TTC549 (cell line): ENCODE data around the gene TXNDC12.
A peak's percentile ranks its signal among the peaks of the same experiment; 100 is the strongest.
"Not testable (repeated sequence)": the region's sequence is repeated elsewhere in the genome, so short reads cannot be mapped to it uniquely, and the experiment has no call there.

Source experiments
- FAIRE-seq: peaks from 2 replicates; lab custom pipeline; 2012; peaks lifted over from hg19 to GRCh38; lab: Jason Lieb, UNC

TXNDC12 gene

GRCh38 chr1:52045666-52046195, 9.3 kb downstream of the TXNDC12 start:
- not testable (repeated sequence) for FAIRE-seq

GRCh38 chr1:52045236-52045635, 9.8 kb downstream of the TXNDC12 start:
- no peak for FAIRE-seq

DNA sequence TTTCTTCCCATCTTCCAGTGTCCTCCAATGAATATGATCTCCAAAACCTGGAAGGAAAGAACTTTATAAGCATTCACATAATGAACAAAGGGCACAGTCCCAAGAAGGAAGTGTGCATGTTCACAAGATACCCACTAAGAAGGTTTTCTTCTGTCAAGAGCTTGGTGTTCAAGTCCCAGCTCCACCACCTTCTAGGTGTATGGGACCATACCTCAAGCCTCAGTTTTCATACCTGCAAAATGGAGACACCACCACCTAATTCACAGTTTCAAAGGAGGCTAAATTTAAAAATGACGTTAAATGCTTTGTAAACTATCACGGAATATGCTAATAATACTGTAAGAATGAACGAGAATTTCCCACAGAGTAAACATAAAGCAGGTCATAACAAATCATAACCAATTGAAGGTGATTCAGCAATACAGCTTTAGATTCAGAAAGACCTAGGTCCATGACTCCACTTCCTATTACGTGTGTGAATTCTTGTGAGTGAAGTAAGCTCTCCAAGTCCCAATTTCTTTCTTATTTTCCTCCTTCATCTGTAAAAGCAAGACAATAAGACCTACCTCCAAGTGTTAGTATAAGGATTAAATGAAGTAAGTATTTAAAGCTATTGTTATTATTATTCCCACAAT, 13.3 kb downstream of the TXNDC12 start:
- FAIRE-seq: no peak

- no peak for FAIRE-seq
These were observed 17.1 kb downstream of the TXNDC12 start for GRCh38 chr1:52037909-52038308.

DNA sequence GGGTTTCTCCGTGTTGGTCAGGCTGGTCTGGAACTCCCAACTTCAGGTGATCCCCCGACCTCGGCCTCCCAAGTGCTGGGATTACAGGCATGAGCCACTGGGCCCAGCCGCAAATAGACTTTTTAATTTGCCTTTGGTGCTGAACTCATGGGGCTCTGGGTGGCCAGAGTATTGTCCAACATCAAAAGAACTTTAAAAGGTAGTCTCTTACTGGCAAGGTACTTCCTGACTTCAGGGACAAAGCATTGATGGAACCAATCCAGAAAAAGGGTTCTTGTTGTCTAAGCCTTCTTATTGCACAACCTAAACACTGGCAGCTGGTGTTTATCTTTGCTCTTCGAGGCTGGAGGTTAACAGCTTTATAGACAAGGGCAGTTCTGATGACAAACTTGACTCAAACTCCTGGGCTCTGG, 17.6 kb downstream of the TXNDC12 start:
- FAIRE-seq: no peak

DNA sequence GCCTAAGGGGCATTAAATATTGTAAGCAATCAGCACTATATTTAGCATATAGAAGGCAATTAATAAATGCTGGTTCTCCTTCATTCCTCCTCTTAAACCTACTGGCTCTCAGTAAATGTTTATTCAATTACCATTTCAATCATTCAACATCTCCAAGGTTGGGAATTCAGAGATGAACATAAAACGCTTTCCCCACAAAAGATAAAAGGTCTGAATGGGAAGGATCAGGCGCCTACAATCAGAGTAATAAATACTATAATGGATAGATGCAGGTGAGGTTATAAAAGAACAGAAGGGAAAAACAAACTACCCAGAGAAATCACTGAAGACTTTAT, 21.0 kb downstream of the TXNDC12 start:
- no peak for FAIRE-seq

GRCh38 chr1:52033190-52034049, 21.6 kb downstream of the TXNDC12 start, which contains the start of gene KTI12:
Gene KTI12 (minus strand): TSS chr1:52033810. CDS start chr1:52033761, 49 bp downstream.
- FAIRE-seq: no peak

DNA sequence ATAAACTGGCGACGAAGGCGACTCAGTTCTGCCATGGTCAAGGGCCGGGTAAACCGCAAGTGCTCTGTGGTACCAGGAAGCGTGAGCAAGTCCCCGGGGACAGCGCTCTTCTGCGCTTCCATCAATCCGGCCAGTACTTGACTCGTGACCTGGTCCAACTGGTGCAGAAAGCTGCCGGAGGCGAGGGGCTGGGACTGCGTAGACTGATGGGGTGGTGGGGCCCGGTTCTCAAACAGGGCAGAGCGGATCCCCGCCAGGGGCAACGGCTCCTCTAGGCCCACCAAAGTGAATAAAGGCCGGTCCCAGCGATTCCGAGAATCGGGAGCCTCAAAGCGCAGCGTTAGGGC, 22.2 kb downstream of the TXNDC12 start:
- FAIRE-seq: no peak

DNA sequence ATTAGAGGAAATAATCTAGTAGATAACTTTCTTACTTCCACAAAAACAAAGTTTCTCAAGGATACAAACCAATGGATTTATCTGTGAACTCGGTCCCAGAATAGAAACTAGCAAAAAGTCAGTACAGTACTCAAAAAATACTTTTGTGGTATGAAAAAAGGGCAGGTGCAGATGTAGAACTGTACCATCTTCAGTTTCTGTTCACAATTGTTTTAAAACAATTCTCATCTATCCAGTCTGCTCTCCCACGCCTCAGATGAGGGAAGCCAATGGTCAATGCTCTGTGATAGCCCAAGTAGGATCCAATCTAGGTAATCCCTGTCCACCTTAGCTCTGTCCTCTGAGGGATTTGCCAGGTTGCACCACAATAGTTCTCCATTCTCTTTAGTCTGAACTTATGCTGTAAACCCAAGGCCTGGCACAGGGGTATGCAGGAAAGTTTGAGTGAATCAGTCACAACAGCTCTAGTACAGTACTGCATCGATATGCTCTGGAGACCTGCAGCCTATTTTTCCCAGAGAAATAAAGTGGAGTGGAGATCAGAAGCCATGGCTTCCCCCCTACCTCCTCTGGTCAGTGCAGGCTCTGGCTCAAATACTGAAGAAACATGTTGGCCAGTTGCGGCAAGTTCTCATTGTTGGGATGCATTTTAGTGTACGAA, 22.7 kb downstream of the TXNDC12 start:
- no peak for FAIRE-seq

DNA sequence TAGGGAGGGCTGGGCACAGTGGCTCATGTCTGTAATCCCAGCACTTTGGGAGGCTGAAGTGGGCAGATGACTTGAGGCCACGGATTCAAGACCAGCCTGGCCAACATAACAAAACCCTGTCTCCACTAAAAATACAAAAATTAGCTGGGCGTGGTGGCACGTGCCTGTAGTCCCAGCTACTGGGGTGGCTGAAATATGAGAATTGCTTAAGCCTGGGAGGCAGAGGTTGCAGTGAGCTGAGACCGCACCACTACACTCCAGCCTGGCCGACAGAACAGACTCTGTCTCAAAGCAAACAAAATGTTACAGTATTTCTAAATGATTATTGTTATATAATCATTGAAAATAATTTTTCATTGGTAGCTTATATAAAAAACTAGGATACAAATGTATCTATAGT, 26.2 kb downstream of the TXNDC12 start:
- not testable (repeated sequence) for FAIRE-seq

DNA sequence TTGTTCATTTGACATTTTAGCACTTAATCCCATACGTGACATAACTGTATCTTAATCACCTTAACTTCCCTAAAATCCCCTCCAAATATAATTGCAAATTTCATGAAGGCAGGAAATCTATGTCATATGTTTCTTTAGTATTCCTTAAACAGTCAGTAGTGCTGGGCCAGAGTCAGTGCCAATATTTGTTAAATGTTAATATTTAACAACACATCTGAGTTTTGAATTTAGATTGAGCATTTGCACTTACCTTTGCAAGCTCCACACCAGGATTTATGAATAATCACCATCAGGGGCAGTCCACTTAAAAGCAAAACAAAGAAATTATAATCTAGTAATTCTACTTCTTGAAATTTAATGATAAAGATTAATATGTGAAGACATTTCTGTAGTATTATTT, 26.7 kb downstream of the TXNDC12 start:
- FAIRE-seq: no peak

GRCh38 chr1:52026278-52026677, 28.7 kb downstream of the TXNDC12 start:
- no peak for FAIRE-seq

DNA sequence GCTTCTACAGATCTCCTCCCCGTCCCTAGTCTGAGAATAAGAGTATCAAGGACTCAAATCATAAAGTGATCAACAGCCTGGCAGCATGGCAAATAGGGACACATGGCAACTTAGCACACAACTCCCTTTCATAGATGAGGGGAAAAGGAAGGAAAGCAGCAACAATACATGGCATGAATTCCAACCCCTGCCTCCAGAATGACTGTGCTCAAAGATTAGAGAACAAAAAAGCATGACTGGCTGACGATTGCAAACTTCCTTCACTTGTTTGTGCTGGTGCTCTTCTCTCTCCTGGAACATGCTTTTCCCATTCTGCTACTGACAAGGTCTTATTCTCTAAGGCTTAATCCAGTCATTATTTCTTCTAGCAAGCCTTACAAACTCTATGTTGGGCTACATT, 32.9 kb downstream of the TXNDC12 start:
- no peak for FAIRE-seq

DNA sequence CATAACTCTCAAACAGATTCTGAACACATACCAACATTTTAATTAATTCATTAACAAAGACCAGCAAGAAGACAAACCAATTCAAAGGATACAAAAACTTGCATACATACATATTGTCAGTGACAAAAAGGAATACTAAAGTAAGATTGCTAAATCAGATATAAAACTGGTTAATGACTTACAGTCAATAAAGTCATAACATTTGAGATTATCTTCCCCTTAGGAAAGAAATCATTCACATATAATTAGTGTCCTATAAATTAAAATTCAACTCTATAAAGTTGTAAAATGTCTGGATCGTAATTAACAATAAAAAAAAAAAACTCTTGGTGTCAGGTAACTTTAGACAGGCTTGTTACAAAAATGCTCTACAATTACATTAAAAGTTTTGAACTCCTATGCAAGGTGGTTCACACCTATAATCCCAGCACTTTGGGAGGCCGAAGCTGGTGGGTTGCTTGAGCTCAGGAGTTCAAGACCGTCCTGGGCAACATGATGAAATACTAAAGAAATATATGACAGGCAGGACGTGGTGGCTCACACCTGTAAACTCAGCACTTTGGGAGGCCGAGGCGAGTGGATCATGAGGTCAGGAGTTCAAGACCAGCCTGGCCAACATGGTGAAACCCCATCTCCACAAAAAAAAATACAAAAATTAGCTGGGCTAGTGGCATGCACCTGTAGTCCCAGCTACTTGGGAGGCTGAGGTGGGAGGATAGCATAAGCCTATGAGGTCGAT, 46.8 kb downstream of the TXNDC12 start:
- peak; percentile 3 for FAIRE-seq

DNA sequence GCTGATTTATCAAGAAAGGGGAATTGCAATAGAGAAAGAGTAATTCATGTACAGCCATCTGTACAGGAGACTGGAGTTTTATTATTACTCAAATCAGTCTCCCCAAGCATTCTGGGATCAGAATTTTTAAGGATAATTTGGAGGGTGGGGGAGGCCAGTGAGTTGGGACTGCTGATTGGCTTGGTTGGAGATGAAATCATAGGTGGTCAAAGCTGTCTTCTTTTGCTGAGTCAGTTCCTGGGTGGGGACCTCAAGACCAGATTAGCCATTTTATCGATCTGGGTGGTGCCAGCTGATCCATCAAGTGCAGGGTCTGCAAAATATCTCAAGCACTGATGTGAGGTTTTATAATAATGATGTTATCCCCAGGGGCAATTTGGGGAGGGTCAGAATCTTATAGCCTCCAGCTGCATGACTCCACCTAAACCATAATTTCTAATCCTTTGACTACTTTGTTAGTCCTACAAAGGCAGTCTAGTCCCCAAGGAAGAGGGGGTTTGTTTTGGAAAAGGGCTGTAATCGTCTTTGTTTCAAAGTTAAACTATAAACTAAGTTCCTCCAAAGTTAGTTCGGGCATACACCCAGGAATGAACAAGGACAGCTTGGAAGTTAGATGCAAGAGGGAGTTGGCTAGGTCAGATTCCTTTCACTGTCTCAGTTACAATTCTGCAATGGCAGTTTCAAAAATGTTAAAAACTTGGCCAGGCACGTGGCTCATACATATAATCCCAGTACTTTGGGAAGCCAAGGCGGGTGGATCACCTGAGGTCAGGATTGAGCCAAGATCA, 47.6 kb downstream of the TXNDC12 start:
- FAIRE-seq: no peak

- not testable (repeated sequence) for FAIRE-seq
These were observed 48.9 kb downstream of the TXNDC12 start for GRCh38 chr1:52006081-52006553.

- not testable (repeated sequence) for FAIRE-seq
These were observed 49.4 kb downstream of the TXNDC12 start for GRCh38 chr1:52005548-52005947.

GRCh38 chr1:52003877-52004276, 51.1 kb downstream of the TXNDC12 start:
- no peak for FAIRE-seq

- FAIRE-seq: peak; percentile 36
These were observed 52.7 kb downstream of the TXNDC12 start for GRCh38 chr1:52002038-52002917.

- no peak for FAIRE-seq
These were observed 56.3 kb downstream of the TXNDC12 start for GRCh38 chr1:51998701-51999100.
